Measurements from ENCODE around the gene GYS1.

GYS1 gene

DNA sequence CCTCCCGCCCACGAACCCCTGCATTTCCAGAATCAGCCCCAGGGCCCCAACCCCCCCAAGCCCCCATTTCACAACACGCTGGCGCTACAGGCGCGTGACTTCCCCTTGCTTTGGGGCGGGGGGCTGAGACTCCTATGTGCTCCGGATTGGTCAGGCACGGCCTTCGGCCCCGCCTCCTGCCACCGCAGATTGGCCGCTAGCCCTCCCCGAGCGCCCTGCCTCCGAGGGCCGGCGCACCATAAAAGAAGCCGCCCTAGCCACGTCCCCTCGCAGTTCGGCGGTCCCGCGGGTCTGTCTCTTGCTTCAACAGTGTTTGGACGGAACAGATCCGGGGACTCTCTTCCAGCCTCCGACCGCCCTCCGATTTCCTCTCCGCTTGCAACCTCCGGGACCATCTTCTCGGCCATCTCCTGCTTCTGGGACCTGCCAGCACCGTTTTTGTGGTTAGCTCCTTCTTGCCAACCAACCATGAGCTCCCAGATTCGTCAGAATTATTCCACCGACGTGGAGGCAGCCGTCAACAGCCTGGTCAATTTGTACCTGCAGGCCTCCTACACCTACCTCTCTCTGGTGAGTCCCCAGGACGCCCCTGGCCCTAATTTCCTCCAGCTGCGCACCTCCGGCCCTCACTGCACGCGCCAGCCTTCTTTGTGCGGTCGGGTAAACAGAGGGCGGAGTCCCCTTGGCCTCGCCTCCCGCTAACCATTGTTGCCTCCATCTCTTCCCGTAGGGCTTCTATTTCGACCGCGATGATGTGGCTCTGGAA is 27.9 kb downstream of the GYS1 start, which contains the start of gene FTL:
FTL (plus strand) TSS at position 270 of the 766 bp plus-strand sequence; CDS start at position 469, 199 bp downstream.
- TF ChIP-seq, protein P1, sequence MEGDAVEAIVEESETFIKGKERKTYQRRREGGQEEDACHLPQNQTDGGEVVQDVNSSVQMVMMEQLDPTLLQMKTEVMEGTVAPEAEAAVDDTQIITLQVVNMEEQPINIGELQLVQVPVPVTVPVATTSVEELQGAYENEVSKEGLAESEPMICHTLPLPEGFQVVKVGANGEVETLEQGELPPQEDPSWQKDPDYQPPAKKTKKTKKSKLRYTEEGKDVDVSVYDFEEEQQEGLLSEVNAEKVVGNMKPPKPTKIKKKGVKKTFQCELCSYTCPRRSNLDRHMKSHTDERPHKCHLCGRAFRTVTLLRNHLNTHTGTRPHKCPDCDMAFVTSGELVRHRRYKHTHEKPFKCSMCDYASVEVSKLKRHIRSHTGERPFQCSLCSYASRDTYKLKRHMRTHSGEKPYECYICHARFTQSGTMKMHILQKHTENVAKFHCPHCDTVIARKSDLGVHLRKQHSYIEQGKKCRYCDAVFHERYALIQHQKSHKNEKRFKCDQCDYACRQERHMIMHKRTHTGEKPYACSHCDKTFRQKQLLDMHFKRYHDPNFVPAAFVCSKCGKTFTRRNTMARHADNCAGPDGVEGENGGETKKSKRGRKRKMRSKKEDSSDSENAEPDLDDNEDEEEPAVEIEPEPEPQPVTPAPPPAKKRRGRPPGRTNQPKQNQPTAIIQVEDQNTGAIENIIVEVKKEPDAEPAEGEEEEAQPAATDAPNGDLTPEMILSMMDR (IDR thresholded peaks at IDR 0.05; ENCODE audit: borderline replicate concordance, control extremely low read depth, extremely low read depth, insufficient read depth, missing control alignments), result no peak
- in situ Hi-C loops (cut with MboI; ENCODE audit: low sequenced_read_pairs, unreplicated experiment), result no loop called here
- peak; percentile 98 for DNase-seq (ENCODE audit: low spot score)

- in situ Hi-C loops (cut with MboI; ENCODE audit: low sequenced_read_pairs, unreplicated experiment), result no loop called here
- DNase-seq (ENCODE audit: low spot score), result no peak
- TF ChIP-seq, protein P1 (IDR thresholded peaks at IDR 0.05; ENCODE audit: borderline replicate concordance, control extremely low read depth, extremely low read depth, insufficient read depth, missing control alignments), result no peak
Measured at GRCh38 chr19:48964205-48965039, 28.7 kb downstream of the GYS1 start.

DNA sequence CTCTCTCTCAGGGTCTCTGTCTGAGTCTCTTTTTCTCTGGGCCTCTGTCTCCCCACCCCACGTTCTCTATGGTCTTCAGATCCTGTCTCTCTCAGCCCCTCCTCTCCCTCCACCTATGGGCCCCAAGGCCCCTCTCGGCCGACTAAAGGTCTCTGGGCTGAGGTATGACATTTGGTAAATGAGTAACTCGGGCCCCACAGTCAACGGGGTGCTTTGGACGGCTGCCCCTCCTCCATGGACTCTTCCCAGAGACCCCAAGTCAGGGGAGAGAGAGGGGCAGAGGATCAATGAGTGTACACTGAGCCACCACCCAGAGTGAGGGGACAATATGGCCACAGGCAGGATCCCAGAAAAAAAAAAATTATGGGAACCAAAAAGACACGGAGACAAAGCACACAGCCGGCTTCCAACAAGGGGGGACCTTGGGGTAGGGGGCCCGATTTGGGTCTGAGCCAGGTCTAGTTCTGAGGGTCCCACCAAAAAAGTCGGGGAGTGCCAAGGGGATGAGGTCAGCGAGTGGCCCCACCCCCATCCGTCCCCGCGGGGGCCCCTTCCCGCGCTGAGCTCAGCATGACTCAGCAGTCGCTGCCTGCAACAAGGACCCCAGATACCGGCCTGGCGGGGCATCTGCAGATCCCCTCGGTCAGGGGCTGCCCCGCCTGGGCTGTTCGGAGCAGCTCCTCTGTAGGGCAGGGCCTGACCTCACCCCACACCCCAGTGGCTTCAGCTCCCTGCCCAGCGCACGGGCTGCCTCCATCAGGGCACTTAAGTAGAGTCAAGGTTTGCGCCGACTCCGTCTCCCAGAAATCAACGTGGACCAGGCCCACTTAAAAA is 29.5 kb downstream of the GYS1 start:
- peak; percentile 87 for DNase-seq (ENCODE audit: low spot score)
- in situ Hi-C loops (cut with MboI; ENCODE audit: low sequenced_read_pairs, unreplicated experiment), result no loop called here
- TF ChIP-seq, protein P1 (IDR thresholded peaks at IDR 0.05; ENCODE audit: borderline replicate concordance, control extremely low read depth, extremely low read depth, insufficient read depth, missing control alignments), result no peak

DNA sequence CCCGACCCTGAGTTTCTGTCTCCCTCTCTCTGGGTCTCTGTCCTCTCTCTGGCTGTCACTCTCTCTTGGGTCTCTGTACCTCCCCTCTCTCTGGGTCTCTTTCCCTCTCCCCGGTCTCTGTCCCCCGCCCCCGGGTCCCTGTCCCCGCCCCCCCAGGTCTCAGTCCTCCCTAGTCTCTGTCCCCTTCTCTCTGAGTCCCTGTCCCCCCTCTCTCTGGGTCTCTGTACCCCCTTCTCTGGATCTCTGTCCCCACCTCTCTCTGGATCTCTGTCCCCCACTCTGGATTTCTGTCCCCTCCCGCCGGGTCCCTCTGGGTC is 30.3 kb downstream of the GYS1 start:
- DNase-seq (ENCODE audit: low spot score), result no peak
- TF ChIP-seq, protein P1 (IDR thresholded peaks at IDR 0.05; ENCODE audit: borderline replicate concordance, control extremely low read depth, extremely low read depth, insufficient read depth, missing control alignments), result no peak
- in situ Hi-C loops (cut with MboI; ENCODE audit: low sequenced_read_pairs, unreplicated experiment), result no loop called here

DNA sequence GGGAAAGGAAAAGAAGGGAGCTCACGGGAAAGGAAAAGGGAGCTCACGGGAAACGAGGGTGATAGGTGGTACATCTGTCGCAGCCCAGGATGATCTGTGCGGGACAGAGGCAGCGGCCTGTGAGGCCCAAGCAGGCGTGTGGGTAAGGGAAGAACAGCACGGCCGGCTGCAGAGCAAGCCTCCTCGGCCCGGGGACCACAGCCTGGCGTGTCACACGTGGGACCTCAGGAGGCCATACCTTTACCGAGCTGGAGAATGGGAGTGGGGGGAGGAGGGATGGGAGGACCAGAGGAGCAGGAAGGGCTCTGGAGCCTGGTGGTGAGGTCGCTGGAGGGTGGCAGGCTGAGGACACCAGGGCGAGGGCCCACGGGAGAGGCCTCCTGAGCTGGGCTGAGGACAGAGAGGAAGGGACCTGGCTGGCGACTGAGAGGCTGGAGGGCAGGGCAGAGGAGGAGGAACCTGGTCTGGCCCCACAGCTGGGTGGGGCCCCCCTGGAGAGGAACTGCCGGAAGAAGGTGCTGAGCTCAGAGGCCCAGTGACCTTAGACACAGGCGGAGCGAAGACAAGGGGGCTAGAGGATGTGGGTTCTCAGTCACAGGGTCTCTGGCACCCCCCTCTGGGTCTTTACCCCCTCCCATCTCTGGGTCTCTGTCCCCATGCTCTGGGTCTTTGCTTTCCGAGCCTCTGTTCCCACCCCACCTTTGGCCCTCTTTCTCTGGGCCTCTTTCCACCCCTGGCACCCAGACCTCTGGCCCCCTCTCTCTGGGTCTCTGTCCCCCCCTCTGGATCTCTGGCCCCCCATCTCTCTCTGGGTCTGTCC is 30.9 kb downstream of the GYS1 start:
- TF ChIP-seq, protein P1 (IDR thresholded peaks at IDR 0.05; ENCODE audit: borderline replicate concordance, control extremely low read depth, extremely low read depth, insufficient read depth, missing control alignments), result no peak
- in situ Hi-C loops (cut with MboI; ENCODE audit: low sequenced_read_pairs, unreplicated experiment), result no loop called here
- peak; percentile 88 for DNase-seq (ENCODE audit: low spot score)
